Naive B cell (primary cell): ENCODE measurements around the gene FOXC1. TPM values are rescaled to one million over a fixed set of nuclear protein-coding genes. Genes with fewer than 3 reads are reported as not detected.

Experiments
- ATAC-seq, 2 donors: fragments of 150-1000 bp; cut with Tn5 transposase; 2 replicates each; pipeline ENCODE4 v1.10.0; 2021; ENCODE audit warnings: low read depth in 2 of 2, mild to moderate bottlenecking in 2 of 2, moderate library complexity in 2 of 2
- DNase-seq: peaks from one replicate; pipeline ENCODE4 v3.0.0; 2022
- H3K27ac Mint-ChIP-seq, 6 donors: one replicate each; pipeline ENCODE4 v1.8.0; 2020 to 2022; ENCODE audit warnings: mild to moderate bottlenecking in 6 of 6, mixed read lengths in 6 of 6, moderate library complexity in 5 of 6, inconsistent platforms in 2 of 6
- H3K27me3 Mint-ChIP-seq, 3 donors: one replicate each; pipeline ENCODE4 v1.8.0; 2021 to 2022; ENCODE audit warnings: mixed read lengths in 3 of 3, mild to moderate bottlenecking in 1 of 3
- H3K36me3 Mint-ChIP-seq, 2 donors: one replicate each; pipeline ENCODE4 v1.8.0; 2020 to 2022; ENCODE audit warnings: mixed read lengths in 2 of 2, inconsistent platforms in 1 of 2, mild to moderate bottlenecking in 1 of 2
- H3K4me1 Mint-ChIP-seq, 3 donors: one replicate each; pipeline ENCODE4 v1.8.0; 2020 to 2022; ENCODE audit warnings: mixed read lengths in 3 of 3, inconsistent platforms in 1 of 3, mild to moderate bottlenecking in 1 of 3, moderate library complexity in 1 of 3
- H3K4me3 Mint-ChIP-seq, 8 donors: one replicate each; pipeline ENCODE4 v1.8.0; 2020 to 2022; ENCODE audit warnings: mild to moderate bottlenecking in 8 of 8, mixed read lengths in 8 of 8, moderate library complexity in 8 of 8, inconsistent platforms in 2 of 8
- H3K9me3 Mint-ChIP-seq, 7 donors: one replicate each; pipeline ENCODE4 v1.8.0; 2020 to 2022; ENCODE audit warnings: mixed read lengths in 7 of 7, mild to moderate bottlenecking in 5 of 7, inconsistent platforms in 2 of 7, moderate library complexity in 1 of 7
- polyA plus RNA-seq, 6 donors: library from polyadenylated mRNA; unstranded; fragments of 300-500 nt; fragmentation: Illumina TruSeq; gene quantifications; one replicate each; pipeline ENCODE4 v1.2.3, GENCODE V29; 2021; ENCODE audit warnings: low read depth in 6 of 6

Gene FOXC1
- polyA plus RNA-seq, 6 donors from 2014 or later = 0.17 TPM; not detected in 5

- no peaks in the 10 kb centered on the region for H3K36me3 Mint-ChIP-seq
- peaks cover 44 to 53% (median 51%) of the 10 kb centered on the region in 3 donors for H3K27me3 Mint-ChIP-seq
- no peak overlapping the region for H3K4me3 Mint-ChIP-seq
- H3K27ac Mint-ChIP-seq = no peak overlapping the region
- H3K9me3 Mint-ChIP-seq = no peaks in the 10 kb centered on the region
- no peaks in the 10 kb centered on the region for H3K4me1 Mint-ChIP-seq
- DNase-seq = no peak
- ATAC-seq = no peak
Observed at GRCh38 chr6:1587546-1587945, 22.2 kb upstream of the FOXC1 start.

DNA sequence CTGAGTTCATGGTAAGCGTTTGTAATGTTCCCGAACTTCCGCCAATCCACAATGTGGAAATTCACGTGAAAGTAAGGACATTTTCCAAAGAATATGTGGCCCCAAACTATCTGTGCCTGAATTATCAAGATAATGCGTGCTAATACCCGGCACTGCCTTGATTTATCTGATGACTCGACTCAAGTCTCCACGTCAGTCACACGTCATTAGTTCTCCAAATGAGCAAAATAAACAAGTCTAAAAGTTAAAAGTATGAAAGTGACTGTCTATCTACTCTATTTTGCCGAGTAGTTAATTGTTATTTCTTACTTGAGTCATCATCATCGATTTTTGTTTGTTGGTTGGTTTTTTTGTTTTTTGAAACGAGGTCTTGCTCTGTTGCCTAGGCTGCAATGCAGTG lies 21.7 kb upstream of the FOXC1 start:
- H3K27me3 Mint-ChIP-seq = peaks cover 46 to 57% (median 55%) of the 10 kb centered on the region in 3 donors
- no peak for ATAC-seq

DNA sequence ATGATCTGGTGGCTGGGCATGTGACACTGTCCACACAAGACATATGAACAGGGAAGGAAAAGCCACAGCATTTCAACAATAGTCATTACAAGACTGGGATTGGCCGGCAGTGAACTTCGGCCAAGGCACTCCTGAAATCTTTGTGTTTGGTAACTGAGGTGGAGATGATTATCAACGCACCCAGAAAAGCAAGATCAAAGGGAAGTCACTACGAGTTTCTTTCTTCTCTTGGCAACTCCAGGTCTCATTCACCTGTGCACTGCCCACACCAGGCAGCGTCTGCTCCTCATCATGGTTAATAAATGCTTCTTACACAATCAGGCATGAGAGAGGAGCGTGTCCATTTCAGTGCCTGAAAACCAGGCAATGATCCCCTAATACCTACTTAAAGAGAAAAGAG lies 20.5 kb upstream of the FOXC1 start:
- DNase-seq (no peak), ATAC-seq (no peak)
- Mint-ChIP-seq H3K4me3 (no peak overlapping the region), H3K4me1 (no peaks in the 10 kb centered on the region), H3K27me3 (peaks cover 37 to 55% (median 51%) of the 10 kb centered on the region in 3 donors), H3K36me3 (no peaks in the 10 kb centered on the region), H3K27ac (no peak overlapping the region), H3K9me3 (no peaks in the 10 kb centered on the region)

More for the DNA sequence above, 21.7 kb upstream of the FOXC1 start:
- DNase-seq = no peak
- Mint-ChIP-seq H3K4me1 (no peaks in the 10 kb centered on the region), H3K4me3 (no peak overlapping the region), H3K9me3 (no peaks in the 10 kb centered on the region), H3K27ac (no peak overlapping the region), H3K36me3 (no peaks in the 10 kb centered on the region)

- H3K36me3 Mint-ChIP-seq = no peaks in the 10 kb centered on the region
- no peak overlapping the region for H3K4me3 Mint-ChIP-seq
- DNase-seq (no peak), ATAC-seq (no peak)
- peaks cover 36 to 58% (median 48%) of the 10 kb centered on the region in 3 donors for H3K27me3 Mint-ChIP-seq
- H3K27ac Mint-ChIP-seq = no peak overlapping the region
- H3K4me1 Mint-ChIP-seq = no peaks in the 10 kb centered on the region
- H3K9me3 Mint-ChIP-seq = no peaks in the 10 kb centered on the region
Observed at GRCh38 chr6:1590580-1590979, 19.1 kb upstream of the FOXC1 start.

GRCh38 chr6:1591243-1591642 lies 18.5 kb upstream of the FOXC1 start:
- Mint-ChIP-seq H3K27me3 (peaks cover 34 to 63% (median 51%) of the 10 kb centered on the region in 3 donors), H3K9me3 (no peaks in the 10 kb centered on the region)

DNA sequence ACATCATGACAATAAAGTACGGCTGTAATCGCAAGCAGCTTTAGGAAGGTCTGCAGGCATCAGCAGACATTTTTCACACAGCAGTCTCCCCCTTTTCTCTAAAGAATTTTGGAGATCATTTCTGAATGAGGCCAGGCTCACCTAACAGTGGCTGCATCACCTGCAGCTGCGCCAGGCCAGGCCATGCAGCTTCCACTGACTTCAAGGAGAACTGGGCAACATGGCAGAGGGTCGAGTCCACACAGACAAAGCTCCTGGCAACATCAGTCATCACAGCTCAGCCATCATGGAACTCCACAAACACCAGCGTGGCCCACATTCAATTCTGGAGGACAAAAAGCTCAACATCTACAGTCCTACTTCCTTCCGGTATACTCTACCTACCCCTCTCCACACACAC lies 17.8 kb upstream of the FOXC1 start:
- peaks cover 39 to 66% (median 55%) of the 10 kb centered on the region in 3 donors for H3K27me3 Mint-ChIP-seq
- H3K9me3 Mint-ChIP-seq = no peaks in the 10 kb centered on the region
- DNase-seq (no peak), ATAC-seq (no peak)
- no peaks in the 10 kb centered on the region for H3K36me3 Mint-ChIP-seq
- peak overlapping the region in 1 of 6 donors; percentile 18 for H3K27ac Mint-ChIP-seq
- H3K4me1 Mint-ChIP-seq = peaks cover 3 to 5% (median 5%) of the 10 kb centered on the region in 3 donors
- no peak overlapping the region for H3K4me3 Mint-ChIP-seq

More at GRCh38 chr6:1591243-1591642, 18.5 kb upstream of the FOXC1 start:
- no peak overlapping the region for H3K27ac Mint-ChIP-seq
- no peak for ATAC-seq
- no peak for DNase-seq
- peaks cover 2 to 4% (median 4%) of the 10 kb centered on the region in 3 donors for H3K4me1 Mint-ChIP-seq
- no peaks in the 10 kb centered on the region for H3K36me3 Mint-ChIP-seq
- H3K4me3 Mint-ChIP-seq = no peak overlapping the region

GRCh38 chr6:1592852-1593251 lies 16.9 kb upstream of the FOXC1 start:
- H3K27ac Mint-ChIP-seq = no peak overlapping the region
- peaks cover 41 to 69% (median 59%) of the 10 kb centered on the region in 3 donors for H3K27me3 Mint-ChIP-seq
- no peaks in the 10 kb centered on the region for H3K9me3 Mint-ChIP-seq
- DNase-seq (no peak), ATAC-seq (no peak)
- H3K36me3 Mint-ChIP-seq = no peaks in the 10 kb centered on the region
- H3K4me3 Mint-ChIP-seq = no peak overlapping the region
- H3K4me1 Mint-ChIP-seq = peaks cover 3 to 5% (median 5%) of the 10 kb centered on the region in 3 donors

DNA sequence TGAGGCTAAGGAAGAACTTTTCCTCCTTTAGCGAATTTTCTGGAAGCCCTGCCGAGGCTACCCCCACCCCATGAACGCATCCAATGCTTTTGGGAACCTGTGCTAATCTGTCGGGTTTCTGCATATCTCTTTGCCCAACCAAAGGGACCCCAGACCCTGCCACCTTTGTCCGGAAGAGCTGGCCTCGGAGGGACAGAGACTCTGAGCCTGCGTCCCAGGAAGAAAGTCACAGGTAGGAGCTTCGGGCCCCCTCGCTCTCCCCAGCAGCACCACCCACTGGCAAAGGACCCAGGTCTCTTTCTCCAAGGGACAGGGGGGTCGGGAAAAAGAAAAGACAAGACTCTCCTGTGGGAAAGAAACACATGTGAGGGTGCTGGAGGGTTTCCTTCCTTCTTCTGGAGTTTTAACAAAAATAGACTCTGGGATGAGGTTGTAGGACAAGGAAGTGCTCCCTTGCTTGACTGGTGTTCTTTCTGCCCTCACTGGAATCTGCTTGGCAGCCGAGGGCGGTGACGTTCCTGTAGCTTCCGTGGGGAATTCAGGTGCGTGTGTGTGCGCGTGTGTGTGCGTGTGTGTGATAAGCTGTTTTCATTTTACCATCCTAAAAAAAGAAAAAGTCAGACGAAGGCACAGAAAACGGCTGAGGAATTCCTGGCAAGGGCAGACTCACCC lies 16.3 kb upstream of the FOXC1 start:
- Mint-ChIP-seq H3K4me3 (no peak overlapping the region), H3K36me3 (no peaks in the 10 kb centered on the region), H3K27ac (no peak overlapping the region), H3K27me3 (peaks cover 46 to 75% (median 65%) of the 10 kb centered on the region in 3 donors), H3K4me1 (peaks cover 3 to 5% (median 5%) of the 10 kb centered on the region in 3 donors), H3K9me3 (no peaks in the 10 kb centered on the region)
- DNase-seq (no peak), ATAC-seq (no peak)

DNA sequence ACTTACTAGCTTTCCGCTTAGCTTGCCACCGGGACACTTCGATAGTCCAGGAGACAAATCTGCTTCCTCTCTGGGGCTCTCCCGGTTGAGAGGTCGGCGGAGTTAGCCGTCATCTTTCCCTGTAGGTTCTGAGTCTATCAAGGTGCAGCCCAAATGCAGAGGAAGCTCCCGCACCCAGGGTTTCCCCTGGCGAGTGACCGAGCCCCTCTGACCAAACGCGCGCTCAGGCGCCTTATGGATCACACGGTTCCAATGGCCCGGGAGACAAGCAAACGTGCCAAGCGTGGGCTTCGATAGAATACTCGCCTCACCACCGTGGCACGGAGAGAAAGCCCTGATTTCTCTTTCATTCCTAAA lies 15.8 kb upstream of the FOXC1 start:
- DNase-seq = no peak
- Mint-ChIP-seq H3K27me3 (peaks cover 50 to 77% (median 67%) of the 10 kb centered on the region in 3 donors), H3K4me1 (peaks cover 3 to 5% (median 5%) of the 10 kb centered on the region in 3 donors), H3K4me3 (no peak overlapping the region), H3K9me3 (no peaks in the 10 kb centered on the region), H3K36me3 (no peaks in the 10 kb centered on the region), H3K27ac (no peak overlapping the region)
- no peak for ATAC-seq

DNA sequence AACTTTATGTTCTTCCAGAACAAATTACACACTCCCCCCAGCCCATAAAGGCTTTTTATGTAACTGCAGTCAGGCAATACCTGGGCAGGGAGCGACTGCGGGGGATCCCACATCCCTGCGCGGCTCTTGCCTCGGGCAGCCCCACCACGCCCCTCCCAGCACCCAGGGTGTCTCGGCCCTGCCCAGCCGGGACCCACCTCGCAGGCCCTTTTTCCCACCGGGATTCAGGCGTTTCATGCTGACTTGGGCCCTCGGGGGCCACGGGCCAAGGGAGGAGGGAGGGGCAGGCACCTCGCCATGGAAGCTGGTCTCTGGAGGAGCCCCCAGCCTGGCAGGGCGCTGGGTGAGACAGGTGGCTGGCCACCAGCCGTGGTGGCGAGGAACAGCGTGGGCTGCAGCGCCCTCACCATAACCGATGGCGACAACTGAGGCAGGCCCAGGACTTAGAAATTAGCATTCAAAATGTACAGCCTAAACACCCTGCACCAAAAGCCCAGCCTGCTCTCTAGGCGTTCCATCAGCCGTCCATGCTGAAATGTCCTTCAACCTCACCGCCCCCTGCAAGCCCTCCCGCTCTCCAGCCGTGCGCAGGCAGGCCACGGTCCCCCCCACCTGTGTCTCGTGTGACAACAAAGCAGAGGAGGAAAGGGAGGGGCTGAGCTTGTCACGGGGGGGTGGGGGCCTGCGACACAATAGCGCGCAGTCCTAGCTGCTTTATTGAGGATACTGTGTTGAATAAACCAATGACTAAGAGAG lies 15.1 kb upstream of the FOXC1 start:
- Mint-ChIP-seq H3K4me1 (peaks cover 3 to 5% (median 5%) of the 10 kb centered on the region in 3 donors), H3K4me3 (no peak overlapping the region), H3K27me3 (peaks cover 54 to 77% (median 67%) of the 10 kb centered on the region in 3 donors), H3K9me3 (no peaks in the 10 kb centered on the region), H3K36me3 (no peaks in the 10 kb centered on the region), H3K27ac (no peak overlapping the region)
- ATAC-seq (no peak), DNase-seq (no peak)

- Mint-ChIP-seq H3K36me3 (no peaks in the 10 kb centered on the region), H3K4me1 (peaks cover 3 to 5% (median 5%) of the 10 kb centered on the region in 3 donors), H3K27ac (no peak overlapping the region), H3K4me3 (no peak overlapping the region), H3K9me3 (no peaks in the 10 kb centered on the region), H3K27me3 (peaks cover 56 to 77% (median 69%) of the 10 kb centered on the region in 3 donors)
- ATAC-seq (no peak), DNase-seq (no peak)
Observed at GRCh38 chr6:1595271-1596087, 14.2 kb upstream of the FOXC1 start.

DNA sequence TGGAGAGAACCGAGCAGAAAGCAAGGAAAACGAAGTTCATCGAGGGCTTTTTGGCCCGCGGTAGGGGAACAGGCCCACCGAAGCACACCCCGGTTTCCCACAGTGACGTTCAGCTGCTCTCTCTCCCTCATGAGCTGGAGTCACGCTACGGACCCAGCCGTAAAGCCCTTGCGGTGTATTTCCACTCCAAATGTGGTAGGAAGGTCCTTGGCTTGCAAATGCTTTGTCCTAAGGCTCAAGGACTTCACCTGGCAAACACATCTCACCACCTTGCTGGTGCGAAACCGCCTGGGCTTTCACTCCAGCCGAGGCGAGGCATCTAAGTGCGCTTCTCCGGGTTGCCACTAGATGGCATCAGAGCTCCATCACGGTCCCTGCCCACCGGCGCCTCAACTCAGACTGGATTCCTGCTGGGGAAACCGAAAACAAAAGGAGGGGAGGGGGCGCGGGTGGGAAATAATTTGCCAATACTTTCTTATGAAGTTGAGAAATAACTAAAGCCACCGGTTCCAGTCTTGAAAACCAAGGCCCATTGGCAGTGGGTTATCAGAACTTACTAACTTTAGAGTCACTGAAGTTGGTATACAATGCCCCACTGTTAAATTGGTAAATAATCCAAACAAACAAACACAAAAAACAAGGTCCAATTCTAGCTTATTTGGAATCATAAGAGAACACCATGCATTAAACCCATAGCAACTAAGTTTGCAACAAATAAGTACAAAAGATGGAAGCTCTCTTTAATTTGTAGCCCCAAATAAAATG lies 13.4 kb upstream of the FOXC1 start:
- no peak overlapping the region for H3K4me3 Mint-ChIP-seq
- H3K4me1 Mint-ChIP-seq = peaks cover 5 to 8% (median 5%) of the 10 kb centered on the region in 3 donors
- DNase-seq = peak; percentile 57
- H3K9me3 Mint-ChIP-seq = no peaks in the 10 kb centered on the region
- ATAC-seq = peak; percentile 65 to 70
- H3K36me3 Mint-ChIP-seq = no peaks in the 10 kb centered on the region
- no peak overlapping the region for H3K27ac Mint-ChIP-seq
- peaks cover 63 to 81% (median 77%) of the 10 kb centered on the region in 3 donors for H3K27me3 Mint-ChIP-seq
